ENCODE results near the gene ATP8A2. TPM values are rescaled to one million over a fixed set of nuclear protein-coding genes. Genes with fewer than 3 reads are reported as not detected.

Gene ATP8A2
- total and polyA plus RNA-seq, 7 donors: under 0.01 to 2.2 (median 1.2) TPM; not detected in 1

DNA sequence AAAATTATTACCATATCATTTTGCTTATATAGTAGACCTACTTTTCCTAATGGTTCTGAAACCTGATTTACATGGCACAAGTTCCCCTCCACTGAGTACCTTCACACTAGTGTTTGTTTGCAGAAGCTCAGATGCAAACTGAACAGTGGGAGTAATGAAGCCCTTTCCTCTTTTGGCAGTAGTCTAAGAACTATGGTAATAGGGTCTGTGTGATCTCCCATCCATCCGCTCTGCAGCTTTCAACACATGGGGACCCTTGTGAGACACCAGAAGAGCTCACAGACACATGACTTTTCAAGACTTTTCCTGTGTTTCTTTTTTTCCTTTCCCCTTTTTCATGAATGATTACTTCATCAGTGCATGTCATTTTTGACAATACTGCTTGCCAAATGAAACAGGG is 336.0 kb downstream of the ATP8A2 start:
- H3K36me3 ChIP-seq: no peaks in the 10 kb centered on the region
- intact Hi-C loops (cut with DNase I): no loop called here
- H3K27me3 ChIP-seq: no peaks in the 10 kb centered on the region
- H3K27ac ChIP-seq: no peak overlapping the region
- no peak overlapping the region for H3K4me3 ChIP-seq
- no peak for DNase-seq
- WGBS, 2 donors: 85 to 91% methylated on average over 1 of the region's 1 CpG
- H3K9me3 ChIP-seq: no peaks in the 10 kb centered on the region
- TF ChIP-seq, protein P1, sequence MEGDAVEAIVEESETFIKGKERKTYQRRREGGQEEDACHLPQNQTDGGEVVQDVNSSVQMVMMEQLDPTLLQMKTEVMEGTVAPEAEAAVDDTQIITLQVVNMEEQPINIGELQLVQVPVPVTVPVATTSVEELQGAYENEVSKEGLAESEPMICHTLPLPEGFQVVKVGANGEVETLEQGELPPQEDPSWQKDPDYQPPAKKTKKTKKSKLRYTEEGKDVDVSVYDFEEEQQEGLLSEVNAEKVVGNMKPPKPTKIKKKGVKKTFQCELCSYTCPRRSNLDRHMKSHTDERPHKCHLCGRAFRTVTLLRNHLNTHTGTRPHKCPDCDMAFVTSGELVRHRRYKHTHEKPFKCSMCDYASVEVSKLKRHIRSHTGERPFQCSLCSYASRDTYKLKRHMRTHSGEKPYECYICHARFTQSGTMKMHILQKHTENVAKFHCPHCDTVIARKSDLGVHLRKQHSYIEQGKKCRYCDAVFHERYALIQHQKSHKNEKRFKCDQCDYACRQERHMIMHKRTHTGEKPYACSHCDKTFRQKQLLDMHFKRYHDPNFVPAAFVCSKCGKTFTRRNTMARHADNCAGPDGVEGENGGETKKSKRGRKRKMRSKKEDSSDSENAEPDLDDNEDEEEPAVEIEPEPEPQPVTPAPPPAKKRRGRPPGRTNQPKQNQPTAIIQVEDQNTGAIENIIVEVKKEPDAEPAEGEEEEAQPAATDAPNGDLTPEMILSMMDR (IDR thresholded peaks at IDR 0.05): no peak
- TF ChIP-seq EP300 (IDR thresholded peaks at IDR 0.05): no peak
- no peak for TF ChIP-seq POLR2AphosphoS5 (IDR thresholded peaks at IDR 0.05)
- no peak for TF ChIP-seq POLR2A (IDR thresholded peaks at IDR 0.05)
- H3K4me1 ChIP-seq: no peaks in the 10 kb centered on the region

GRCh38 chr13:25708268-25708667 is 336.5 kb downstream of the ATP8A2 start:
- Histone ChIP-seq H3K27ac (no peak overlapping the region), H3K36me3 (no peaks in the 10 kb centered on the region), H3K4me1 (no peaks in the 10 kb centered on the region), H3K4me3 (no peak overlapping the region), H3K27me3 (no peaks in the 10 kb centered on the region), H3K9me3 (no peaks in the 10 kb centered on the region)
- TF ChIP-seq POLR2AphosphoS5 (IDR thresholded peaks at IDR 0.05) (no peak), EP300 (IDR thresholded peaks at IDR 0.05) (no peak), POLR2A (IDR thresholded peaks at IDR 0.05) (no peak)
- TF ChIP-seq, protein P1 (IDR thresholded peaks at IDR 0.05): no peak
- intact Hi-C loops (cut with DNase I): no loop called here
- 82 to 83% methylated on average over 1 of the region's 1 CpG for WGBS, 2 donors
- DNase-seq: no peak

DNA sequence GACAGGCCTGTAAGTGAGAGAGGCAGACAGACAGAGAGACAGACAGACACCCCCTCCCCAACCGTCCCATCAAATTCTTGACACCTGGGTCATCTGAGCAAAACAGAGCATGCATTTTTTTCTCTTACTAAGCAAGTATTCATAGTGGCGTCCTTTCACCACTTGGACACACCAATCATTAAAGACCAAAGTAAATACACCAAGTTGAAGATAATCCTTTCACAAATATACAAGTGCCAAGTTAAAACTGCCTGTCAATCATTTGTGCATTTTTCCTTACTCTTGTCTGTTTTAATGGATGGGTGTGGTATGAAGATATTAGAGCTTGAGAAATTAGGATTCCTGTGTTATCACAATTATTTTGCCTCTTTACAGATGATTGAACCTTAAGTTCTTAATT is 337.3 kb downstream of the ATP8A2 start:
- no peaks in the 10 kb centered on the region for H3K4me1 ChIP-seq
- no peaks in the 10 kb centered on the region for H3K9me3 ChIP-seq
- no peaks in the 10 kb centered on the region for H3K27me3 ChIP-seq
- DNase-seq: no peak
- no peak for TF ChIP-seq EP300 (IDR thresholded peaks at IDR 0.05)
- TF ChIP-seq, protein P1 (IDR thresholded peaks at IDR 0.05): no peak
- no peak for TF ChIP-seq POLR2A (IDR thresholded peaks at IDR 0.05)
- TF ChIP-seq POLR2AphosphoS5 (IDR thresholded peaks at IDR 0.05): no peak
- intact Hi-C loops (cut with DNase I): no loop called here
- 38 to 77% methylated on average over 2 of the region's 2 CpGs for WGBS, 2 donors
- H3K27ac ChIP-seq: no peak overlapping the region
- no peaks in the 10 kb centered on the region for H3K36me3 ChIP-seq
- H3K4me3 ChIP-seq: no peak overlapping the region

DNA sequence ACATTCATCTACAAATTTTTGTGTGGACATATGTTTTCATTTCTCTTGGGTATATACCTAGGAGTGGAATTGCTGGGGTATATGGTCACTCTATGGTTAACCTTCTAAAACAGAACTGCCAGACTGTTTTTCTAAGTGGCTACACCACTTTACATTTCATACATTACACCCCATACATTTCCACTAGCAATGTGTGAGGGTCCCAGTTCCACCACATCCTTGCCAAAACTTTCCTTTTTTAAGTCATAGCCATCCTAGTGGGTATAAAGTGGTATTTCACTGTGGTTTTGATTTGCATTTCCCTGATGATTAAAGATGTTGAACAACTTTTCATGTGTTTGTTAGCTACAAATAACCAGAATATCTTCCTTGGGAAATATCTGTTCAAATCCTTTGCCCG is 344.0 kb downstream of the ATP8A2 start:
- Histone ChIP-seq H3K4me1 (no peaks in the 10 kb centered on the region), H3K27ac (no peak overlapping the region), H3K36me3 (no peaks in the 10 kb centered on the region), H3K4me3 (no peak overlapping the region), H3K27me3 (no peaks in the 10 kb centered on the region), H3K9me3 (no peaks in the 10 kb centered on the region)
- 59 to 78% methylated on average over 1 of the region's 1 CpG for WGBS, 2 donors
- no peak for TF ChIP-seq POLR2AphosphoS5 (IDR thresholded peaks at IDR 0.05)
- TF ChIP-seq, protein P1 (IDR thresholded peaks at IDR 0.05): no peak
- no peak for TF ChIP-seq POLR2A (IDR thresholded peaks at IDR 0.05)
- TF ChIP-seq EP300 (IDR thresholded peaks at IDR 0.05): no peak
- DNase-seq: no peak
- intact Hi-C loops (cut with DNase I): no loop called here

GRCh38 chr13:25717666-25718197 is 346.0 kb downstream of the ATP8A2 start:
- DNase-seq: no peak
- TF ChIP-seq POLR2AphosphoS5 (IDR thresholded peaks at IDR 0.05) (no peak), POLR2A (IDR thresholded peaks at IDR 0.05) (no peak), EP300 (IDR thresholded peaks at IDR 0.05) (no peak)
- TF ChIP-seq, protein P1 (IDR thresholded peaks at IDR 0.05): no peak
- H3K36me3 ChIP-seq: no peaks in the 10 kb centered on the region
- H3K27me3 ChIP-seq: no peaks in the 10 kb centered on the region
- no peaks in the 10 kb centered on the region for H3K4me1 ChIP-seq
- H3K4me3 ChIP-seq: no peak overlapping the region
- no peak overlapping the region for H3K27ac ChIP-seq
- 62 to 65% methylated on average over 5 of the region's 5 CpGs for WGBS, 2 donors
- intact Hi-C loops (cut with DNase I): no loop called here
- no peaks in the 10 kb centered on the region for H3K9me3 ChIP-seq
